ENCODE results near the gene CHST8.

The CHST8 gene

DNA sequence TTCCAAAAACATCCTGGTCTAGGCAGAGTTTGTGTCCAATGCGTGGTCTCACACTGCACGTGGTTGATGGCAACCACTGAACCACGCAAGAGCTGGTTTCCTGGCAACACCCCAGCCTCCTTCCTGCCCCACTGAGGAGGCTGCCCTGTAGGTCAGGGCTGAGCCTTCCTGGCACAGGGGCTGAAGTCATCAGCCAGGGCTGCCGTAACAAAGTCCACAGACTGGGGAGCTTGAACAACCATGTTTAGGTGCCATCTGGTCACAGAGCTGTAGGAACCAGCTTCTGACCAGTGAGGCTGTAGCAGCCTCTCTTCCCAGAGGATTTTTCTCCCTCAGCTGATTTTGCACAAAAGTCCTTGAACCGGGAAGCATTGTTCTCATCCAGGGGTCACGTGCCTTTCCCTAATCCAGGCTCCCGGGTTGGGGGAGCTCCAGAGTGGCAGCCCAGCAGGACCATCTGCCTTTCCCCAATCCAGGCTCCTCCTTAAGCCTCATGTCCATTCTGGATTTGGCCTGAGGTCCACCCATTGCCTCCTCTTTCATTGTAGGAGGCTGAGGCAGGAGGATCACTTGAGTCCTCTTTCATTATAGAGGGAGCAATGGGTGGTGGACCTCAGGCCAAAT lies 53.9 kb downstream of the CHST8 start:
- H3K4me3 ChIP-seq (ENCODE audit: low read depth, low read length), result no peak overlapping the region
- TF ChIP-seq, protein P1, sequence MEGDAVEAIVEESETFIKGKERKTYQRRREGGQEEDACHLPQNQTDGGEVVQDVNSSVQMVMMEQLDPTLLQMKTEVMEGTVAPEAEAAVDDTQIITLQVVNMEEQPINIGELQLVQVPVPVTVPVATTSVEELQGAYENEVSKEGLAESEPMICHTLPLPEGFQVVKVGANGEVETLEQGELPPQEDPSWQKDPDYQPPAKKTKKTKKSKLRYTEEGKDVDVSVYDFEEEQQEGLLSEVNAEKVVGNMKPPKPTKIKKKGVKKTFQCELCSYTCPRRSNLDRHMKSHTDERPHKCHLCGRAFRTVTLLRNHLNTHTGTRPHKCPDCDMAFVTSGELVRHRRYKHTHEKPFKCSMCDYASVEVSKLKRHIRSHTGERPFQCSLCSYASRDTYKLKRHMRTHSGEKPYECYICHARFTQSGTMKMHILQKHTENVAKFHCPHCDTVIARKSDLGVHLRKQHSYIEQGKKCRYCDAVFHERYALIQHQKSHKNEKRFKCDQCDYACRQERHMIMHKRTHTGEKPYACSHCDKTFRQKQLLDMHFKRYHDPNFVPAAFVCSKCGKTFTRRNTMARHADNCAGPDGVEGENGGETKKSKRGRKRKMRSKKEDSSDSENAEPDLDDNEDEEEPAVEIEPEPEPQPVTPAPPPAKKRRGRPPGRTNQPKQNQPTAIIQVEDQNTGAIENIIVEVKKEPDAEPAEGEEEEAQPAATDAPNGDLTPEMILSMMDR (IDR thresholded peaks at IDR 0.05; ENCODE audit: low read depth, low read length), result no peak

DNA sequence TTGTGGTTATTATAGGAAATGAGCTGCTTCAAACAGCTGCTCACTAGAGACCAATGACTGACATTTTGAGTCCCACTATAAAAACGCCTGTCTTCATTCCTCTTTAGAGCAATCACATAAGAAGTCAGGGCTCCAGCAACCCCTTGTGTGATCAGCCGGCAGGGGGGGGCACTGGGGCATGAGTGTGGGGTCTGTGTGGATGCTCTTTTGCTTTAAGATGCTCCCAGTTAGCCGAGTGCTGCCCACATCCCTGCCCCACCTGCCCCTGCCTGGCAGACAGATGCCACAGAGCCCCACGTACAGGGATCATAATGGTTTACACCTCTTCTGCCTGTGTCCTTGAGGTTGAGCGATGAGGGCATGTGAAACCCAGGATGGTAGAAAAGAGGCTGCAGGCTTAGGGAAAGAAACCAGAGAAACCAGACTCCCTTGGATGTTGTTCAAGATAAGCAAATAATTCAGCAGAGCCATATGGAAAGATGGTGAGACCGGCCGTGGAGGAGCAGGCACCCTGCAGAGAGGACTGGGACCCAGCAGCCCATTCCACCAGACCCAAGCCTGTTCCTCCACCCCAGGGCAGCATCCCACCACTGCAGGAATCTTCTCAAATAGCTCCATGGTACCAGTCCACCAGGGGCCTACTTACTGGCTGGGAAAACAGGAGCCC lies 55.4 kb downstream of the CHST8 start:
- TF ChIP-seq, protein P1 (IDR thresholded peaks at IDR 0.05; ENCODE audit: low read depth, low read length), result no peak
- no peak overlapping the region for H3K4me3 ChIP-seq (ENCODE audit: low read depth, low read length)

- H3K4me3 ChIP-seq (ENCODE audit: low read depth, low read length), result no peak overlapping the region
- TF ChIP-seq, protein P1 (IDR thresholded peaks at IDR 0.05; ENCODE audit: low read depth, low read length), result no peak
Measured at GRCh38 chr19:33677745-33678426, 56.1 kb downstream of the CHST8 start.

DNA sequence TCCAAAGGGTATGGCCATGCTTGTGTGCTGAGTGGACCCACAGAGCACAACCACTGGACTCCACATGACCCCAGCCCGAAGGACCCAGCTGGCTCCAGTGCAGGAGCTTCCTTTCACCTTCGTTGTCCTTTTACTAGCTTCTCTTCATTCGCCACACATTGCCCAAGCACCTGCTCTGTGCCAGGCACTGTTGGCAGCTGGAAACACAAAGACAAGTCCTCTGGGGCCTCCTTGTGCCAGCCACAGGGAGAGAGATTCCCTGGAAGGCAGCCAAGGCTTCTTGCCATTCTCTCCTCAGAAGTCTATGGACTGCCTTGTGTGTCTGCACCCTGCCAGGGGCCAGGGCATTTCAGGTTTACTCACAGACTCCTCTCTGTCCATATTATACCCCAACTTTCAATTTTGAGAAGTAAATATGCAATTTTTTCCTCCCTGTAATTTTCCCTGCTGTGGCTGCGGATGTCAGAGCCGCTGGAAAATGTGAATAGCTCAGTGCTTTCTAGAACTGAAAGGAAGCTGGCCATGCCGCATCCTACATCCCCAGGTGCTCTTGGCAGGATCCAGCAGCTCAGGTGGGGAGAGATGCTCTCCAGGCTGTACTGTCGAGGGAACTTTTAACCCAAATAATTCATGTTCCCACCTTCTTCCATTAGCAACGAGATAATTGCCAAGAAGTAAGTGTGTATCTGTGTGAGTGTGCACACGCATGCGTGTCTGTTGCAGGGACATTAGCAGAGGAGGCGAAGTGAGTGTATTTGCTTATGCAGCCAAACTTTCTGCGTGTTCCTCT lies 57.2 kb downstream of the CHST8 start:
- no peak overlapping the region for H3K4me3 ChIP-seq (ENCODE audit: low read depth, low read length)
- TF ChIP-seq, protein P1 (IDR thresholded peaks at IDR 0.05; ENCODE audit: low read depth, low read length), result no peak

DNA sequence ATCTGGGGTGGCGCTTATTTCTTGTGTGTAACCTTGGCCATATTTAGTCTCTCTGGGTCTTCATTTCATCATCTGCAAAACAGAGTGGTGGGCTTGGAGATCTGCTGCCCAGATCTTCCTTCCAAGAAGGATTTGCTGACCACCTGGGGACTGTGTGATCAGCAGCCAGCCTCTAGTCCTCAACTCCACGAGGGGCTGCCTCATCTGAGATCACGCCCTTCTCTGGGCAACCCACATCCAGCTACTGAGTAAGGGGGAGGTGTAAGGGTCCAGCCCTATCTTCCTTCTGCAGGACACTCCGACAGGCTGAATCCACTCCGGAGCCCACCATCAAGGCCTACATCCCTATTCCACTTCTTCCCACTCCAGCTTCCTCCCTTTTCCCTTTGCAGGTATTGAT lies 57.9 kb downstream of the CHST8 start:
- TF ChIP-seq, protein P1 (IDR thresholded peaks at IDR 0.05; ENCODE audit: low read depth, low read length), result no peak
- H3K4me3 ChIP-seq (ENCODE audit: low read depth, low read length), result no peak overlapping the region

- H3K4me3 ChIP-seq (ENCODE audit: low read depth, low read length), result no peak overlapping the region
- TF ChIP-seq, protein P1 (IDR thresholded peaks at IDR 0.05; ENCODE audit: low read depth, low read length), result no peak
Measured at GRCh38 chr19:33681081-33681680, 59.4 kb downstream of the CHST8 start.
